ENCODE data around the gene NKD1.
A peak's percentile ranks its signal among the peaks of the same experiment; 100 is the strongest.

Gene NKD1

GRCh38 chr16:50614955-50615724 is 66.9 kb downstream of the NKD1 start:
- Histone ChIP-seq H3K36me3 (ENCODE audit: control insufficient read depth in 2 of 2, insufficient read depth in 2 of 2, low read length in 2 of 2) (no peaks in the 10 kb centered on the region), H3K4me3 (ENCODE audit: low read length in 2 of 2) (no peak overlapping the region), H3K27ac (ENCODE audit: low read length) (peak overlapping the region; percentile 85), H3K9me3 (ENCODE audit: control insufficient read depth in 2 of 2, low read length in 2 of 2) (no peaks in the 10 kb centered on the region), H3K4me1 (ENCODE audit: control insufficient read depth, insufficient read depth, low read length) (peaks cover 78% of the 10 kb centered on the region), H3K27me3 (ENCODE audit: control insufficient read depth in 1 of 2, insufficient read depth in 2 of 2, low read length in 2 of 2) (no peaks in the 10 kb centered on the region), H3K9ac (ENCODE audit: low read length in 2 of 2) (peak overlapping the region in 1 of 2 donors; percentile 55)

- Histone ChIP-seq H3K4me3 (ENCODE audit: low read length in 2 of 2) (peak overlapping the region in 1 of 2 donors; percentile 35), H3K4me1 (ENCODE audit: control insufficient read depth, insufficient read depth, low read length) (peaks cover 70% of the 10 kb centered on the region), H3K27me3 (ENCODE audit: control insufficient read depth in 1 of 2, insufficient read depth in 2 of 2, low read length in 2 of 2) (no peaks in the 10 kb centered on the region), H3K36me3 (ENCODE audit: control insufficient read depth in 2 of 2, insufficient read depth in 2 of 2, low read length in 2 of 2) (no peaks in the 10 kb centered on the region), H3K9me3 (ENCODE audit: control insufficient read depth in 2 of 2, low read length in 2 of 2) (no peaks in the 10 kb centered on the region), H3K9ac (ENCODE audit: low read length in 2 of 2) (peak overlapping the region in 1 of 2 donors; percentile 21), H3K27ac (ENCODE audit: low read length) (peak overlapping the region; percentile 64)
Observed at GRCh38 chr16:50615891-50616290, 67.7 kb downstream of the NKD1 start.

GRCh38 chr16:50616386-50616785 is 68.2 kb downstream of the NKD1 start:
- Histone ChIP-seq H3K27me3 (ENCODE audit: control insufficient read depth in 1 of 2, insufficient read depth in 2 of 2, low read length in 2 of 2) (no peaks in the 10 kb centered on the region), H3K4me3 (ENCODE audit: low read length in 2 of 2) (peak overlapping the region in 1 of 2 donors; percentile 22), H3K4me1 (ENCODE audit: control insufficient read depth, insufficient read depth, low read length) (peaks cover 66% of the 10 kb centered on the region), H3K36me3 (ENCODE audit: control insufficient read depth in 2 of 2, insufficient read depth in 2 of 2, low read length in 2 of 2) (no peaks in the 10 kb centered on the region), H3K9me3 (ENCODE audit: control insufficient read depth in 2 of 2, low read length in 2 of 2) (no peaks in the 10 kb centered on the region), H3K27ac (ENCODE audit: low read length) (peak overlapping the region; percentile 64), H3K9ac (ENCODE audit: low read length in 2 of 2) (no peak overlapping the region)

GRCh38 chr16:50616883-50617645 is 68.9 kb downstream of the NKD1 start:
- Histone ChIP-seq H3K9me3 (ENCODE audit: control insufficient read depth in 2 of 2, low read length in 2 of 2) (no peaks in the 10 kb centered on the region), H3K27me3 (ENCODE audit: control insufficient read depth in 1 of 2, insufficient read depth in 2 of 2, low read length in 2 of 2) (no peaks in the 10 kb centered on the region), H3K4me1 (ENCODE audit: control insufficient read depth, insufficient read depth, low read length) (peaks cover 63% of the 10 kb centered on the region), H3K27ac (ENCODE audit: low read length) (peak overlapping the region; percentile 64), H3K9ac (ENCODE audit: low read length in 2 of 2) (no peak overlapping the region), H3K36me3 (ENCODE audit: control insufficient read depth in 2 of 2, insufficient read depth in 2 of 2, low read length in 2 of 2) (no peaks in the 10 kb centered on the region), H3K4me3 (ENCODE audit: low read length in 2 of 2) (peak overlapping the region in 1 of 2 donors; percentile 3)

GRCh38 chr16:50617646-50618184 is 69.5 kb downstream of the NKD1 start:
- Histone ChIP-seq H3K9me3 (ENCODE audit: control insufficient read depth in 2 of 2, low read length in 2 of 2) (no peaks in the 10 kb centered on the region), H3K27ac (ENCODE audit: low read length) (peak overlapping the region; percentile 64), H3K9ac (ENCODE audit: low read length in 2 of 2) (no peak overlapping the region), H3K4me3 (ENCODE audit: low read length in 2 of 2) (no peak overlapping the region), H3K27me3 (ENCODE audit: control insufficient read depth in 1 of 2, insufficient read depth in 2 of 2, low read length in 2 of 2) (no peaks in the 10 kb centered on the region), H3K36me3 (ENCODE audit: control insufficient read depth in 2 of 2, insufficient read depth in 2 of 2, low read length in 2 of 2) (no peaks in the 10 kb centered on the region), H3K4me1 (ENCODE audit: control insufficient read depth, insufficient read depth, low read length) (peaks cover 58% of the 10 kb centered on the region)

GRCh38 chr16:50618238-50618918 is 70.2 kb downstream of the NKD1 start:
- Histone ChIP-seq H3K9ac (ENCODE audit: low read length in 2 of 2) (no peak overlapping the region), H3K27ac (ENCODE audit: low read length) (no peak overlapping the region), H3K27me3 (ENCODE audit: control insufficient read depth in 1 of 2, insufficient read depth in 2 of 2, low read length in 2 of 2) (no peaks in the 10 kb centered on the region), H3K4me3 (ENCODE audit: low read length in 2 of 2) (no peak overlapping the region), H3K9me3 (ENCODE audit: control insufficient read depth in 2 of 2, low read length in 2 of 2) (no peaks in the 10 kb centered on the region), H3K36me3 (ENCODE audit: control insufficient read depth in 2 of 2, insufficient read depth in 2 of 2, low read length in 2 of 2) (no peaks in the 10 kb centered on the region), H3K4me1 (ENCODE audit: control insufficient read depth, insufficient read depth, low read length) (peaks cover 53% of the 10 kb centered on the region)

- H3K4me1 ChIP-seq (ENCODE audit: control insufficient read depth, insufficient read depth, low read length) = peaks cover 39% of the 10 kb centered on the region
Observed at GRCh38 chr16:50619702-50620491, 71.7 kb downstream of the NKD1 start.

GRCh38 chr16:50620646-50621451 is 72.7 kb downstream of the NKD1 start:
- no peaks in the 10 kb centered on the region for H3K27me3 ChIP-seq (ENCODE audit: control insufficient read depth in 1 of 2, insufficient read depth in 2 of 2, low read length in 2 of 2)
- no peak overlapping the region for H3K4me3 ChIP-seq (ENCODE audit: low read length in 2 of 2)
- no peaks in the 10 kb centered on the region for H3K36me3 ChIP-seq (ENCODE audit: control insufficient read depth in 2 of 2, insufficient read depth in 2 of 2, low read length in 2 of 2)
- no peak overlapping the region for H3K9ac ChIP-seq (ENCODE audit: low read length in 2 of 2)
- H3K4me1 ChIP-seq (ENCODE audit: control insufficient read depth, insufficient read depth, low read length) = peaks cover 32% of the 10 kb centered on the region
- no peaks in the 10 kb centered on the region for H3K9me3 ChIP-seq (ENCODE audit: control insufficient read depth in 2 of 2, low read length in 2 of 2)
- H3K27ac ChIP-seq (ENCODE audit: low read length) = no peak overlapping the region

More at GRCh38 chr16:50619702-50620491, 71.7 kb downstream of the NKD1 start:
- Histone ChIP-seq H3K27me3 (ENCODE audit: control insufficient read depth in 1 of 2, insufficient read depth in 2 of 2, low read length in 2 of 2) (no peaks in the 10 kb centered on the region), H3K4me3 (ENCODE audit: low read length in 2 of 2) (no peak overlapping the region), H3K36me3 (ENCODE audit: control insufficient read depth in 2 of 2, insufficient read depth in 2 of 2, low read length in 2 of 2) (no peaks in the 10 kb centered on the region), H3K27ac (ENCODE audit: low read length) (no peak overlapping the region), H3K9ac (ENCODE audit: low read length in 2 of 2) (no peak overlapping the region), H3K9me3 (ENCODE audit: control insufficient read depth in 2 of 2, low read length in 2 of 2) (no peaks in the 10 kb centered on the region)

GRCh38 chr16:50621452-50621792 is 73.2 kb downstream of the NKD1 start:
- Histone ChIP-seq H3K4me3 (ENCODE audit: low read length in 2 of 2) (no peak overlapping the region), H3K27ac (ENCODE audit: low read length) (no peak overlapping the region), H3K36me3 (ENCODE audit: control insufficient read depth in 2 of 2, insufficient read depth in 2 of 2, low read length in 2 of 2) (peaks cover 0 to 3% of the 10 kb centered on the region in 2 donors), H3K4me1 (ENCODE audit: control insufficient read depth, insufficient read depth, low read length) (peaks cover 32% of the 10 kb centered on the region), H3K9ac (ENCODE audit: low read length in 2 of 2) (no peak overlapping the region), H3K9me3 (ENCODE audit: control insufficient read depth in 2 of 2, low read length in 2 of 2) (no peaks in the 10 kb centered on the region), H3K27me3 (ENCODE audit: control insufficient read depth in 1 of 2, insufficient read depth in 2 of 2, low read length in 2 of 2) (no peaks in the 10 kb centered on the region)
